HG03575 (cell line): Measurements from ENCODE around the gene GNL1.
"Not testable (repeated sequence)": the region's sequence is repeated elsewhere in the genome, so short reads cannot be mapped to it uniquely, and the experiment has no call there.

Experiments
- ATAC-seq: cut with Tn5 transposase; IDR thresholded peaks from one replicate; pipeline ENCODE4 v1.9.1; 2021; ENCODE audit not compliant: unreplicated experiment, insufficient number of reproducible peaks, low FRiP score; ENCODE audit errors: extremely low read depth

Gene GNL1

GRCh38 chr6:30508890-30509736 lies 47.2 kb downstream of the GNL1 start:
- peak; percentile 31 for ATAC-seq

- no peak for ATAC-seq
Observed at GRCh38 chr6:30507849-30508827, 48.2 kb downstream of the GNL1 start.

DNA sequence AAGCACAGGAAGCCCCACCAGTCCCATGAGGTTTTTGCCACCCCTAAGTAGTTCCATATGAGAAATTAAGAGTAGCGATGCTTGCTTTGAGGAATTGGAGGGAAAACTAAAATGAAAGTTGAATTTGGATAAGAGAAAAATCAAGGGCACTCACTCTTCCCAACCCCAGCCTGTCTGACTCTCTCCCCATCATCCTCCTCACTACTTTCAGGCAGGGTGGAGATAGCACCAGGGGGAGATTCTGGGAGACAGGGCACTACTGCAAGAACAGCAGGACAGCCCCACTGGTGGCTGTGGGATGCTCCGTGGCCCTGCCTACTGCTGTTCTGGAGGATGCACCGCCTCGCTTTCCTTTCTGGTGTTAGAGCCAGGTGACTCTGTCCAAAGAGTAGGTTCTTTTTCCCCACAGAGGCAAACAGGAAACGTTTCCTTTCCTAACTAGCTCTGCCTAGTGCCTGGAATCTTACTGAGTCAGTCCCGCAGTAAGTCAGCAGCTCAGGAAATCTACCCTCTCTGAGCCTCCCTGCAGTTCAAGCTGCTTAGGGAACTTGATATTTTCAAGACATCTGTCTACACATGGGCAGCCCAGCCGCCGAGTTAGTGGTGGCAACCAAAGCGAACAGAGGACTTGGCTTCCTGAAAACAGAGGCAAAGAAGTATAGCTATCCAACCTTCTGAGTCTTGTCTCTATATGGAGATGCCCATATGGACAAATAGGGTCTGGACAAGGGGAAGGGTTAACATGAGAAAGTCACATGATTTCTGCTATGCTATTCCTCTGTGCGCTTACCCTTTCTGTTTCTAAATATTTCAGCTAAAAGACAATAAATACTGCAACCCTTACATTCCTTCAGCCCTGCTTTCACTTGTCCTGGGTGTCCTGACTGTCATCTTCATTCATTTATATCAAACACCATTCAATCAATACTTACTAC lies 55.6 kb downstream of the GNL1 start:
- ATAC-seq: no peak

DNA sequence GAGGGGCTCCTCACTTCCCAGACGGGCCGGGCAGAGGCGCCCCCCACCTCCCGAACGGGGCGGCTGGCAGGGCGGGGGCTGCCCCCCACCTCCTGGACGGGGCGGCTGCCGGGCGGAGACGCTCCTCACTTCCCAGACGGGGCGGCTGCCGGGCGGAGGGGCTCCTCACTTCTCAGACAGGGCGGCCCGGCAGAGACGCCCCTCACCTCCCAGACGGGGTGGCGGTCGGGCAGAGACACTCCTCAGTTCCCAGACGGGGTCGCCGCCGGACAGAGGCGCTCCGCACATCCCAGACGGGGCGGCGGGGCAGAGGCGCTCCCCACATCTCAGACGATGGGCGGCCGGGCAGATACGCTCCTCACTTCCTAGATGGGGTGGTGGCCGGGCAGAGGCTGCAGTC lies 57.6 kb downstream of the GNL1 start:
- not testable (repeated sequence) for ATAC-seq

DNA sequence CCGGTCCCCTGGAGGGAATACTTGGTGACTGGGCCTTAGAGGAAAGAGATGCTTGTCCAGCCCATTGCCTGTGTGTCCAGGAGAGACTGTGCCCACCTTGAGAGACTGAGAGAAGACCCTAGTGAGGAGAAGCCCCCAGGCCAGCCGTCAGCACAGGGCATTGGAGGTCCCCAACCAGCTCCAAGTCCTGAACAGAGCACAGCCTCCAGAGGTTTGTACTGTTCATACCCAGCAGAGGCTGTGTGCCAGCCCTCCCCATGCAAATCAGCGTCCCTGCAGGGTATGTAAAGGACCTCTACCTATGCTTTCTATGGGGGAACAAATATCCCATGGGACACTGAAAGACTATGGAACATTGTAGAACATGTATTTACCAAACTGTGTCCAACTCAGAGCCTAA lies 58.6 kb downstream of the GNL1 start:
- no peak for ATAC-seq

DNA sequence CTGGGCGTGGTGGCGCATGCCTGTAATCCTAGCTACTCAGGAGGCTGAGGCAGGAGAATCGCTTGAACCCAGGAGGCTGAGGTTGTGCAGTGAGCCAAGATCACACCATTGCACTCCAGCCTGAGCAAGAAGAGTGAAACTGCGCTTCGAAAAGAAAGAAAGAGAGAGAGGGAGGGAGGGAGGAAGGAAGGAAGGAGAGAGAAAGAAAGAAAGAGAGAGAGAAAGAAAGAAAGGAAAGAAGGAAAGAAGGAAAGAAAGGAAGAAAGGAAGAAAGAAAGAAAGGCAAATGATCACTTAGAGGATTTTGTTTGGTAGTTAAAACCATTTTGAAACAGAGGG lies 59.1 kb downstream of the GNL1 start:
- not testable (repeated sequence) for ATAC-seq

DNA sequence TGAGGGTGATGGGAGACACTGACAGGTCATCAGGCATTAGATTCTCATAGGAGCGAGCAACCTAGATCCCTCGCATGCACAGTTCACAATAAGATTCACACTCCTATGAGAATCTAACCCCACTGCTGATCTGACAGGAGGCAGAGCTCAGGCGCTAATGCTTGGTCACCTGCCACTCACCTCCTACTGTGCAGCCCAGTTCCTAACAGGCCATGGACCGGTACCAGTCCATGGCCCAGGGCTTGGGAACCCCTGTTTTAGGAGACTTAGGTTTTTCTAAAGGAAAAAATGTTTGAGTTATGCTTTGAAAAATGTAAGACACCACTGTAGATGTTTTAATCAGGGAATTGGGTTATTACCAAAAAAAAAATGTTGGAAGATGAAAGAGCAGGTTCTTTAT lies 60.3 kb downstream of the GNL1 start:
- ATAC-seq: no peak

GRCh38 chr6:30495060-30495459 lies 61.2 kb downstream of the GNL1 start:
- not testable (repeated sequence) for ATAC-seq

DNA sequence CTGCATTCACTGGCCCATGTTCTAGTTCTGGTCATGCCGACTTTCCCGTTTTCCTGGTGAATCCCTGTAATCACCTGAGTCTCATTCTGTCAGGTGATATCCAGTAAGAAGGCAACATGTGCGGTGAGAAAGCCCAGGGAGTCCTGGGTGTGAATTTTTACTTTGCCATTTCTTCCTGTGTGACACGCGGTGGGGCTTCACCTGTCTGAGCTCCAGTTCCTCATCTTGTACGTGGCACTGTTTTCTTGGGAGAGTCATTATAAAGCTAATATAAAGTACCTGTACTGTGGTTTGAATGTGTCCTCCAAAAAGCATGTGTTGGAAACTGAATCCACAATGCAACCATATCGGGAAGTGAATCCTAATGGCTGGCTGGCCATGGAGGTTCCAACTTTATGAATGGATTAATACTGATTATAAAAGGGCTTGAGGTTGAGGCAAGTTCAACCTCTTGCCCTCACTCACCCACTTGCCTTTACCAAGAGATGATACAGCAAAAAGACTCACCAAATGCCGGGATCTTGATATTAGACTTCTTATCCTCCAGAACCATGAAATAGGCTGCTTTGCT lies 61.9 kb downstream of the GNL1 start:
- ATAC-seq: no peak

- no peak for ATAC-seq
Observed at GRCh38 chr6:30493643-30494250, 62.5 kb downstream of the GNL1 start.

DNA sequence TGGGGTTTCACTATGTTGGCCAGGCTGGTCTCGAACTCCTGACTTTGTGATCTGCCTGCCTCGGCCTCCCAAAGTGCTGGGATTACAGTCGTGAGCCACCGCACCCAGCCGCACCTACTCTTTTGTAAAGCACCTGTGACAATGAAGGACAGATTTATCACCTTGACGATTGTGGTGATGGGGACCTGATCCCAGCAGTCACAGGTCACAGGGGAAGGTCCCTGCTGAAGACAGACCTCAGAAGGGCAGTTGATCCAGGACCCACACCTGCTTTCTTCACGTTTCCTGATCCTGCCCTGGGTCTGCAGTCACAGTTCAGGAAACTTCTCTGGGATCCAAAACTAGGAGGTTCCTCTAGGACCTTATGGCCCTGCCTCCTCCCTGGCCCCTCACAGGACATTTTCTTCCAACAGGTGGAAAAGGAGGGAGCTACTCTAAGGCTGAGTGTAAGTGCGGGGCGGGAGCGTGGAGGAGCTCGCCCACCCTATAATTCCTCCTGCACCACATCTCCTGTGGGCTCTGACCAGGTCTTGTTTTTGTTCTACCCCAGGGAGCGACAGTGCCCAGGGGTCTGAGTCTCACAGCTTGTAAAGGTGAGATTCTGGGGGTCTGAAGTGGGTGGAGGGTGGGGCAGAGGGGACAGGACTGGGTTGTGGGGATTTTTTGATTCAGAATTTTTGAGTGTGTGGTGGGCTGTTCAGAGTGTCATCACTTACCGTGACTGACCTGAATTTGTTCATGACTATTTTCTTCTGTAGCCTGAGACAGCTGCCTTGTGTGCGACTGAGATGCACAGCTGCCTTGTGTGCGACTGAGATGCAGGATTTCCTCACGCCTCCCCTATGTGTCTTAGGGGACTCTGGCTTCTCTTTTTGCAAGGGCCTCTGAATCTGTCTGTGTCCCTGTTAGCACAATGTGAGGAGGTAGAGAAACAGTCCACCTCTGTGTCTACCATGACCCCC lies 64.0 kb downstream of the GNL1 start:
- no peak for ATAC-seq
